Fibroblast of skin of right quadriceps (primary cell): ENCODE data around the gene FGFR3.
"Not testable (repeated sequence)": the region's sequence is repeated elsewhere in the genome, so short reads cannot be mapped to it uniquely, and the experiment has no call there.

Experiments used
- DNase-seq: peaks from one replicate; pipeline ENCODE4 v3.0.0-alpha.2; 2013

The FGFR3 gene

GRCh38 chr4:1843852-1844251 is 50.8 kb downstream of the FGFR3 start:
- peak; percentile 41 for DNase-seq

GRCh38 chr4:1844618-1845017 is 51.5 kb downstream of the FGFR3 start:
- not testable (repeated sequence) for DNase-seq

GRCh38 chr4:1846580-1846979 is 53.5 kb downstream of the FGFR3 start:
- no peak for DNase-seq

- no peak for DNase-seq
Observed at GRCh38 chr4:1850276-1850675, 57.2 kb downstream of the FGFR3 start.

DNA sequence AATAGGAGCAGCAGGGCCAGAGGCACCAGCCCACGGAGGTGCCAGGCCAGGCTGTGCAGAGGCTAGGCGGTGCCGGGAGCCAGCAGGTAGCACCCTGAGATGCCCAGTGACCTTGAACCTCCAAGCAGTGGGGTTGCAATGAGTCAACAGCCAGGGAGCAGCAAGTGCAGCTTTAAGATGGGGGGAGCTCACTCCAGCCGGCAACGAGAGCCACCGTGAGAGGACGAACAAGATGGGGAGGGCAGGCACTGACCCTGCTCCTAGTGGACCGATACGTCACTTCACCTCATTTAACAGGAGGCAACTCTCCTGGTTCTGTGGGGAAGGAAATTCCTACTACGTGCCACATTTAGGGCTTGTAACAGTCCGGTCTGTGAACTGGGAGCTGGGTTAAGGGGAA is 58.1 kb downstream of the FGFR3 start:
- DNase-seq, result no peak

- no peak for DNase-seq
Observed at GRCh38 chr4:1851575-1852410, 58.7 kb downstream of the FGFR3 start.

- no peak for DNase-seq
Observed at GRCh38 chr4:1852904-1853623, 60.0 kb downstream of the FGFR3 start.

DNA sequence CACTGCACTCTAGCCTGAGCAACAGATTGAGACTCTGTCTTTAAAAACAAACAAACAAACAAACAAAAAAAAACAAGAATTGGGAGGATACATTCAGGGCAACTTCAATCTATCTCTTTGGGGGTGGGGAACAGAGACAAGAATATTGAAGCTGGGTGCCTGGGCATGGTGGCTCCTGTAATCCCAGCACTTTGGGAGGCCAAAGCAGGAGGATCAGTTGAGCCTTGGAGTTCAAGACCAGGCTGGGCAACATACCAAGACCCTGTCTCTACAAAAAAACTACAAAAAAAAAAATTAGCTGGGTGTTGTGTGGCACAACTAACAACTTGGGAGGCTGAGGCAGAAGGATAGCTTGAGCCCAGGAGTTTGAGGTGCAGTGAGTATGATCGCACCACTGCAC is 61.7 kb downstream of the FGFR3 start:
- no peak for DNase-seq

- DNase-seq, result no peak
Observed at GRCh38 chr4:1855333-1856070, 62.4 kb downstream of the FGFR3 start.

DNA sequence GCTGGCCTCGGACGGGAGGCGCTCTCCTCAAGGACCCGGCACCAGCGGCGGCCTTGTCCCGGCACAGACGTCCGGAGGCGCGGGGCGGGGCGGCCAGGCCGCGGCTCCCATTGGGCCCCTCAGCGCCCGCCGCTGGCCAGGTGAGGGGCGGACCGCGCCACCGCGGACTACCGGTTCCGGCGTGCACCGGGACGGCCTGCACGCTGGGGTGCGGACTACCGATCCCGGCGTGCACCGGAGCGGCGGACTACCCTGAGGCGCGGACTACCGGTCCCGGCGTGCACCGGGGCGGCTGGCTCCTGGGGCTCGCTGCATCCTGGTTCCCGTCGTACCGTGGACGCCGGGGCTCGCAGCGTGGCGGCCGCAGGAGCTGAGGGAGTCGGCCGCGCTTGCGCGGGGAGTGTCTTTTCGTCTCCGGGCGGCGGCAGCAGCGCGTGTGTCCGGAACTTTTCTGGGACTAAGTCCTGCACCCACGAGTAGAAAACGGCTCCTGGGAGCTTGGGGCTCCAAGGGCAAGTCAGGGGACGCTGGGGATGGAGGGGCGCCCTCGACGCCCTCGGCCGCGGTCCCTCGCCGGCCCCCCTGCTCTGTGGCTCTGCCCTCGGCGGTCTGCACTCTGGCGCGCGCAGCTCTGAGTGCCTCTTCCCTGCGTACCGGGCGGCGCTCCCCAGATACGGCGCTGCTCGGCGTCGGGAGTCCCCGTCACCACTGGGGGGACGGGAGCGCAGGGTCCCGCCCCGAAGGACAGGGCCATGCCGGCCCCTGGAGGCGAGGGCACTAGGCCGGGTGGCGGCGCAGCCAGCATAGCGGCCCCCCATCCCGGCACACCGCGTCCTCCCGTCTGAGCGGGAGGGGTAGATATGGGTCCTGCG is 63.2 kb downstream of the FGFR3 start, which contains the start of gene LETM1:
Gene LETM1 (minus strand): TSS at position 86 of the 872 bp plus-strand sequence. CDS start 206 bp downstream, outside the sequence.
- DNase-seq, result peak; percentile 95

DNA sequence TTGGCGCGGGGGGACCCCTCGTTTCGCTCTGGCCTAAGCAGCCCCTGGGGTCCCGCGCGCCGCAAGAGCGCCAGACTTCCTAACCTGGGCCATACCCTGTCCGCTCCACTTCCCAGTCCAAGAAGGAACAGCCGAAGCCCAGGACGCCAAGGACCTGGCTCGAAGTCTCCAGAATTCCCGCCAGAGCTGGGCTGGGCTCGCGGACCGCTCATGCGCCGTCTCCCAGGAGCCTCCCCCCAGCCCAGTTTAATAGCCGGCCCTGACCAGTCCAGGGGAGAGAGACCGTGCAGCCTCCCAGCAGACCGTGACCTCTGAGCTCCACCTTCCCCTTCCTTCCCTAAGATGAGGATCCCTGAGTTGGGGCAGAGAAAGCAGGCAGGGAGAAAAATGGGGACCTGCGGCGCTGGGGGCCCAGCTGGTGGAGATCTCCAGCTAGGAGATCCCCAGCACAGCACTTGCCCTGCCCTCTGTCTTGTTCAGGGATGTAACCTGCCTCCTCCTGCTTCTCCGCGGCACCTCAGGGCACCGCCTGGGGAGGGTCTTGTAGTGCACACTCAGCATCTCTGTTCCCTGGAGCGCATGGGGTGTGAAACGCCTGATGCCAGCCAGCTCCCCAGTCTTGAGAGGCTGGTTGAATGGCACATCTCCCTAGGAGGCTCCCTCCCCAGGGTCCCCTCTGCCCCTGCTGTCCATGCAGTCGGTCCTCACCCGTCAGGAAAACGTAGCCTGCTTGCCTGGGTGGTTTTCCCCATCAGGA is 64.0 kb downstream of the FGFR3 start:
- no peak for DNase-seq

DNA sequence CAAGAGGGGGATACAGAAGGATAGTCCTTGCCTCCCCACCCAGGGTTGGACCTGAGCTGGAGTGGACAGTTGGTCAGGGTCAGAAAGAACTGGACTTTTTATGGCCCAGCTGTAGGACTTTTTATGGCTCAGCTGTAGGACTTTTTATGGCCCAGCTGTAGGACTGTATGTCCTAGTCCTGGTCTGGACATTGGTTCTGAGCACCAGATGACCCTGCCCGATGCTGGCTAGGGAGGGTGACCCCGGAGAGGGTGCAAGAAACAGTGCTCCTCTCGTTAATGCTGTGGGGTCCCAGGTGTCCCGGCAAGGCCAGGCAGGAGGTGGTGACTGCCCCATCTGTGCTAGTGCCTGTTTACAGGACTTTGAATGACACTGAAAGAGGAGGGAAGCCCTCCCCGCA is 64.8 kb downstream of the FGFR3 start:
- DNase-seq, result no peak
